Adipose tissue (tissue), 3 donors: Measurements from ENCODE around the gene CDX2. TPM values are rescaled to one million over a fixed set of nuclear protein-coding genes. Genes with fewer than 3 reads are reported as not detected.
"Not testable (repeated sequence)": the region's sequence is repeated elsewhere in the genome, so short reads cannot be mapped to it uniquely, and the experiment has no call there.

Experiments used
- H3K27ac ChIP-seq: one replicate; pipeline ENCODE4 v1.5.1; 2013; ENCODE audit warnings: low read depth, low read length
- WGBS, 3 donors: extraction: QIAGEN DNeasy Blood & Tissue Kit; methylation state at CpG; one replicate each; pipeline ENCODE4 v1.1.7; 2013; 5-methylcytosine and 5-hydroxymethylcytosine counted together
- polyA plus RNA-seq, 3 donors: library from polyadenylated mRNA; stranded (reverse); fragments of 200-250 nt; gene quantifications; one replicate each; pipeline ENCODE4 v1.2.3, GENCODE V29; 2013
- donor health status: healthy with polysubstance abuse.
- donor health status: Bipolar disorder and iron deficiency.
- donor health status: healthy.

The CDX2 gene
- polyA plus RNA-seq, 3 donors, result 0.28 to 3.2 TPM; not detected in 1

DNA sequence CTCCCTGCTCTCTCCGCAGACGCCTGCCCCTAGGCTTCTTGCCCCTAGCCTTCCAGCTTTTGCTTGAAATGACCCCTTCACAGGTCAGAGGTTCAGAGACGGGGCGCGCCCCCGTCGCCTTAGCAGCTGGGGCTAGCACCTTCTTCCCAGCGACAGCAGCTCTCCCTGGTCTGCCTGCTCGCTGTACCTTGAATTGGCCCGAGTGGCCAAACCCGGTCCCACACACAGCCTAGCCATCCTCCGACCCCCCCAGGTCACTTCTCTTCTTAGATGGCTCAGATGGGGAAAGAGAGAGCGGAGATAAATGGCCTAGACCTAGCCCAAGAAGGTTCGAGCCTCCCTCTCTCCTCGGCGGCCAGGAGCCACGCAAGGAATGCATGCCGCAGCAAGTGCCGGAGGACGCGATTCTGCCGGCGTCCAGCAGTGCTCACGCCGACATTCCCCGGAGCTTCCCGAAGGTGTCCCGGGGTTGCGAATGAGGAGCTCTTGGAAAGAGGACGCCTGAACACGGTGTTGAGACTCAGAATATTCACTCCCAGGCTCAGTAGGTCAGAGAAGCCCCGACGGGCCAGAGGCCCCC lies 1.3 kb downstream of the CDX2 start:
- 3 to 11% (median 4%) methylated on average over 30 to 33 of the region's 33 CpGs for WGBS, 3 donors
- H3K27ac ChIP-seq, result no peak overlapping the region

DNA sequence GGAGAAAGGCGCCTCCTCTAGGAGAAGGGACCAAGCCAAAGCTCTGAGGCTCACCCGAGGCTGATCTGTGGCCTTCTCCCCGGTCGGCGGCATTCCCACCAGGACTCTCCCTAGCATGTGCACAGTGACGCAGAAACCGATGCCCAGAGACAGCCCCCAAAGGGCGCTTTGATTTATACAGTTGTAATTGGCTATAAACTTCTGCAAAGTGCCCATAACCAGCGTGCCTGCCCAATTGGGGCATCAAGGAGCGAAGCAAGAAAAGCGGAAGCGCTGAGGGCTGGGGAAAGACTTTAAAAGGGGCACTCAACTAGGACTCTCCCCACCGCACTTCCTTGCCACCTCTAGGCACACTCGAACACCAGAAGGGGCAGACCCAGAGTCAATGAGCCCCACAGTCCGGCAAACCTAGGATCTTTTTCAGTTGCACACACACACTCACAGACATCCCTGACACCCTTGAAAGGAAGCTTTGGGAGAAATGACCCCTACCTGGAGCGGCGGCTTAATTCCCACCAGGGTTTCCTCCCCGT lies 1.8 kb downstream of the CDX2 start:
- WGBS, 3 donors, result 4 to 43% (median 4%) methylated on average over 18 of the region's 18 CpGs
- no peak overlapping the region for H3K27ac ChIP-seq

DNA sequence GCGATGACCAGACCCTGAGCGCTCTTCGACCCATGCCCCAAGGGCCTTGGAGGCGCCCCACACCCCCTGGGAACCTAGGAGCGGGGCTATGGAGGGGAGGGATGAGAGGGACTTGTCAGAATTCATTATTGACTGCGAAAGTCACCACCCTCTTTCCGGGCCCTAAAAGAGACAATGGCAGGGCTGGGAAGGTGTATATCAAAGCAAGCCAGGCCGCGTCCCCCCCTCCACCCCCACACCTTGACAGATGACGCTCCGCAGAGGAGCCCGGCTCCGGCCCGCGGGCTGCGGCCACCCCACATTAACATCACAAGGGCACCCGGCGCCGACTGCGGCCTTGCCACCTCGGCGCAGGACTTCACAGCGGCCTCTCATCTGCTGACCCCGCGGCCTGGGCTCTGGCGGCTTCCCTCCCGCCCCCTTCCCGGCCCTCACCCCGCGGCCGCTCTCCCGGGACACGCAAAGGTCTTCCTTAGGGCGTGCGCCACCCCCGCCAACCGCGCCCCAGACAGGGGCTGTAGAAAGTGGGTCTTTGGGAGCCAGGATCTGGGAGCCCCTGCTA lies 2.4 kb downstream of the CDX2 start:
- no peak overlapping the region for H3K27ac ChIP-seq
- WGBS, 3 donors, result 4 to 30% (median 6%) methylated on average over 30 to 38 of the region's 38 CpGs

DNA sequence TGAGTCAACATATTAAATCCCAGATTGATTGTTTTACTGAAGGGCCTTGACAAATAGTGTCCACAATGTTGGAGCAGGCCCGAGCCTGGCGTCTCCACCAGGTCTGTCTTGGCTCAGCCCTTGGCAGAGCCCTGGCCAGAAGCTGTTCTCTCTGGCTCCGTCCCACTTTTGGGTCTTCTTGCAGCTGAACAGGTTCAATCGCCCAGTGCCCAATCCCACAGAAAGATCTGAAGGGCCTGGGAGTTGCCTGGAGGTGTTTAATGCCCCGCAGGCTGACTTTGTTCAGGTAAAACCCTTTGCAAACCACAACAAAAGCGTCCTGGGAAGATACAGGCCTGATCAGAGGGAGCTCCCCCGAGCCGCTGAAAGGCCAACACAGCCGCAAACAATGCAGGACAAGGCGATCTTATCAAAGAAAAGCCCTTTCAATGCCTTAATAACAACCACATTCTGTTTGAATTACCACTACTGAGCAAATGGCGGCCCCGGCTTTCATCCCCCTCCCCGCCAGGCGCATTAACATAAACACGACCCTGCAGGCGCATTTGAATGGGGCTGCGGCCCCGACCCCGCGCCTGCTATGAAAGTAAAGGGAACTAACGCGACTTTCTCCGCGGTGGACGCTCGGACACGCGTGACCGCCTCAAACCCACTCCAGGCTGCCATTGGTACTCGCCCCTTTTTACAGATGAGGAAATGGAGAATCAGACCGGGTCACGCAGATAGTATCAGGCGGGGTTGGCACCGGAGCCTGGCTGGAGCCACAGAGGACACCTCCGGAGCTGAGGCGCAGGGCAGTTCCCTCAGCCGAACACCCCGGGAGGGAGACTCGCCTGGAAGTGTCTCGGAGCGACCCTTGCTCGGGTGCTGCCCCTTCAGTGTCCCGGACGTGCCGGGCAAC lies 3.1 kb downstream of the CDX2 start:
- no peak overlapping the region for H3K27ac ChIP-seq
- WGBS, 3 donors, result 9 to 51% (median 10%) methylated on average over 45 of the region's 45 CpGs

DNA sequence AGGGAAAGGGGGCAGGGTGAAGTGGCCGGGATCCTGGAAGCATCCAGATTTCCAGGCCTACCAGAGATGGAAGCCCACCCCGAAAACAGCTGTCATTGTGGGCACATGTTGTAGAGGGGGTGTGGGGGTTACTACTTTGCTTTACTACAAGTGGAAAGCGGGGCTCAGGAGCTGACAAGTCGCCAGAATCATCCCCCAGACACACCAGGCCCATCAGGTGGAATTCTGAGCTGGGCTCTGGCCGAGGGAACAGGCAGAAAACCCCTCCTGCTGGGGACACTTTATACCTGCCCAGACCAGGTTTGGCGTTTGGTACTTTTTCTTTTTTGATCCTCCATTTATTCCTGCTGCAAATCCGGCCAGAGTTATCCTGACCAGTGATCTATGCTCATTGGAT lies 3.8 kb downstream of the CDX2 start:
- WGBS, 3 donors, result 49 to 65% (median 65%) methylated on average over 7 of the region's 7 CpGs
- no peak overlapping the region for H3K27ac ChIP-seq

DNA sequence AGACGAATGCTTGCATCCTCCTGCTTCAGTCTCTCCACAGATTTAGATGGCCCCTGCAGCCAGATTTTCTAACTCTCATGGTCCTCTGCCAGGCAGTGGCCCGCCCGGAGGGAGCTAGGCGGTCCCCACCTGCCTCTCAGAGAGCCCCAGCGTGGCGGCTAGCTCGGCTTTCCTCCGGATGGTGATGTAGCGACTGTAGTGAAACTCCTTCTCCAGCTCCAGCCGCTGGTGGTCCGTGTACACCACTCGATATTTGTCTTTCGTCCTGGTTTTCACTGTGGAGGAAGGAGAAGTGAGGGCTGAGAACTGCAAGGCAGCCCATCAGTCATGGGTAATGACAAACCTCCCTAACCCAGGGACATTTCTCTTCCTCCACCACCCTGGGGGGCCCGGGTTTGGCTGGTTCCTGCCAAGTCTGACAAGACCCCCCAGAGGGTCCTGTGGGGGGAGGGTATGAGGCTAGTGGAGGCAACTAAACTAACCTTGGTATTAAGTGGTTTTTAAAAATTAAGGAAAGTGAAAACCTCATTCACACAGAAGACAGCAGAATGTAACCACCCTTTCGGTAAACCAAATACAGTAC lies 4.3 kb downstream of the CDX2 start:
- WGBS, 3 donors, result 14 to 51% (median 19%) methylated on average over 15 of the region's 15 CpGs

DNA sequence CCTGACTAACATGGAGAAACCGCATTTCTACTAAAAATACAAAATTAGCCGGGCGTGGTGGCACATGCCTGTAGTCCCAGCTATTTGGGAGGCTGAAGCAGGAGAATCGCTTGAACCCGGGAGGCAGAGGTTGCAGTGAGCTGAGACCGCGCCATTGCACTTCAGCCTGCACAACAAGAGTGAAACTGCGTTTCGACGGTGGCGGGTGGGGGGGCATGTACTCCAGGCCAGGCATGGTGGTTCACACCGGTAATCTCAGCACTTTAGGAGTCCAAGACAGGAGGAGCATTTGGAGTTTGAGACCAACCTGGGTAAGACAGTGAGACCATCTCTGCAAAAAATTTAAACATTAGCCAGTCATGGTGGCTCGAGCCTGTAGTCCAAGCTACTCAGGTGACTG lies 4.9 kb downstream of the CDX2 start:
- H3K27ac ChIP-seq, result not testable (repeated sequence)
- WGBS, 3 donors, result 64 to 87% (median 65%) methylated on average over 13 of the region's 13 CpGs

More for the DNA sequence above, 4.3 kb downstream of the CDX2 start:
- H3K27ac ChIP-seq, result no peak overlapping the region

DNA sequence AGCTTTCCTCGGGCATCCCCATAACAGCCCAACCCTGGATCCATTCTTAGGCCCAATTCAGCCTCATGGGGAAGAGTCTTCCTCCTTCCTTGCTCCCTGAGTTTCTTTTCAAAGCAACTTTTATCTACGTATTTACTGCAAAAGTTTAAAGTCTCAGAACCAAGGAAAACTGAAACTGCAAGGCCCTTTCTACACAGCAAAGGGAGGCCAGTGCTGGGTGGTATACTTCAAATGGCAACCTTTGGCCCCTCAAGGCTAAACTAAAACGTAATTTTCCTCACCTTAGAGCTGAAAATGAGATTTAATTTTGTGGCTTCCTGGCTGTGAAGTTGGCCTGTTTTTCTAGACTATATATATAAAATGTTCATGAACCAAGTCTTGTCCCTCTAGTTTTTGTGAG lies 5.6 kb downstream of the CDX2 start:
- H3K27ac ChIP-seq, result no peak overlapping the region
- WGBS, 3 donors, result 69 to 73% (median 69%) methylated on average over 3 of the region's 3 CpGs

DNA sequence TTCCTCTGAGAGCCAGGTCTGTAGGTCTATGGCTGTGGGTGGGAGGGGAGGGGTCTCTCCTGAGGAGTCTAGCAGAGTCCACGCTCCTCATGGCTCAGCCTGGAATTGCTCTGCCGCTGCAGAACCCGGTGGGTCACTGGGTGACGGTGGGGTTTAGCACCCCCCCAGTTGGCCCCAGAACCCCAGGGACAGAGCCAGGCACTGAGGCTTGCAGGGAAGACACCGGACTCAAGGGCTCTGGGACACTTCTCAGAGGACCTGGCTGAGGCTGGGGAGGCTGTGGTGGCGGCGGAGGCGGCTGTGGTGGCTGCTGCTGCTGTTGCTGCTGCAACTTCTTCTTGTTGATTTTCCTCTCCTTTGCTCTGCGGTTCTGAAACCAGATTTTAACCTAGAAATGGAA lies 6.1 kb downstream of the CDX2 start:
- 64 to 91% (median 76%) methylated on average over 9 of the region's 9 CpGs for WGBS, 3 donors
- H3K27ac ChIP-seq, result no peak overlapping the region

DNA sequence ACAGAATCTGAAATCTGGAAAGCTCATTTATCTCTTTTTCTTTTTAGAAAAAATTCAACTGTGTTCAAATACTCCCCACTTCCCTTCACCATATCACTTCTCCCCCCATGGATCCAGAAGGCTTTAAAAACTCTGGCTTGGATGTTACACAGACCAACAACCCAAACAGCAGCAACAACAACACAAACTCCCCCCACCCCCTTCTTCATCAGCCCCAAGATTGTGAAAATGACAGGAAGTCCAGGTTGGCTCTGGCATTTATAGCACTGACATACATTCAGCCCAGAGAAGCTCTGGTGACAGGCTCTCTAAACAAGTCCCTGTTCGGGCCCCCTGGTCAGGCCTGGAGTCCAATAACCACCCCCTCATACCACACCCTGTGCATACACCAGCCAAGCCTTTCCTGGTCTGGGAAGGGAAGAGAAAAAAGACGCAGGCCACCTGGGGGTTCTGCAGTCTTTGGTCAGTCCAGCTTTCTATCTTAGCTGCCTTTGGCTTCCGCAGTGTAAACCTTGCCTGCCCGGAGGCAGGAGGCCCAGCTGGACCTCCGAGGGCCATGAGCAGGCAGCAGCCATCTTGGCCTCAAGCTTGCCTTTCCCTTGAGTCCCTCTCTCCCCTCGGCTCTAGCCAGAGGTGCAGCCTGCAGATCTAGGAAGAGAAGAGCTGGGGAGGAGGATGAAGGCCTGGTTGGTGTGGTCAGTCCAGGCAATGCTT lies 6.8 kb downstream of the CDX2 start:
- no peak overlapping the region for H3K27ac ChIP-seq
- 47 to 69% (median 56%) methylated on average over 6 of the region's 6 CpGs for WGBS, 3 donors

DNA sequence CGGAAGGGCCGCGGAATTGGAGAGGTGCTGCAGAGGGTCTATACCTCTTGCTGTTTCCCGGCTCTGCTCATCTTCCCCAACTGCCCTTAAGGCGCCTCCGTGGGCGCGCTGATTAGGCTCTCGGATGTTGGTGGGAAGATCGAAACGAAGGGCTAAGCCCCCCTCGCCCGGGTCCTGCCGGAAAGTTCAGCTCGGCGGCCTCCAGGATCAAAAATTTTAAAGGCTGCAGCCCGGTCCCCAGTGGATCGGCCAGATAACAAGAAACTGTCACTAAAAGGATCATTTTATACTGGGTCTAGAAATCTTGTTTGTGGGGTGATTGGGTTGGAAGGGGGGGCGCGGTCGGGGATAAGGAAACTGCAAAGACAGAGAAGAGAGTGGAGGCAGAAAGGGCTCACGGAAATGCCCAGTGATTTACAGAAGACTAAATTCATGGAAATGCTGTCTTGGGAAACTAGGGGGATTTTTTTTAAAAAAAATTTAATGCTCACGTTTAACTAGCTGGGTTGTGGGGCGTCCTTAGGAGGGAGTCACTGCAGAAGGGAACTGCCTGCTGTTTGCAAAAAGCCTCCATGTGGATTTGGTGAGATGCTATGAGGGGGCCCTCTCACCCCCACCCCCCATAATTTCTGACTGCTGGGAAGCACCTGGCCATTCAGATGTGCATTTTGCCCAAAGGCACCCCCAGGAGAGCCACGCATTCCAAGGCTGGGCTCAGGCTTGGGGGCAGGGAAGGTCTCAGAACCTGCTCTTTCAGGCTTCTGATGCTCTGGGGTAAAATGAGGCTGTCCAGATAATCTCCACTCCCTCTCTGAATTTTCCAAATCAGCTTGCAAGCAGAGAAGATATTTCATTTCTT lies 7.7 kb downstream of the CDX2 start:
- no peak overlapping the region for H3K27ac ChIP-seq
- WGBS, 3 donors, result 9 to 22% (median 10%) methylated on average over 25 of the region's 25 CpGs

DNA sequence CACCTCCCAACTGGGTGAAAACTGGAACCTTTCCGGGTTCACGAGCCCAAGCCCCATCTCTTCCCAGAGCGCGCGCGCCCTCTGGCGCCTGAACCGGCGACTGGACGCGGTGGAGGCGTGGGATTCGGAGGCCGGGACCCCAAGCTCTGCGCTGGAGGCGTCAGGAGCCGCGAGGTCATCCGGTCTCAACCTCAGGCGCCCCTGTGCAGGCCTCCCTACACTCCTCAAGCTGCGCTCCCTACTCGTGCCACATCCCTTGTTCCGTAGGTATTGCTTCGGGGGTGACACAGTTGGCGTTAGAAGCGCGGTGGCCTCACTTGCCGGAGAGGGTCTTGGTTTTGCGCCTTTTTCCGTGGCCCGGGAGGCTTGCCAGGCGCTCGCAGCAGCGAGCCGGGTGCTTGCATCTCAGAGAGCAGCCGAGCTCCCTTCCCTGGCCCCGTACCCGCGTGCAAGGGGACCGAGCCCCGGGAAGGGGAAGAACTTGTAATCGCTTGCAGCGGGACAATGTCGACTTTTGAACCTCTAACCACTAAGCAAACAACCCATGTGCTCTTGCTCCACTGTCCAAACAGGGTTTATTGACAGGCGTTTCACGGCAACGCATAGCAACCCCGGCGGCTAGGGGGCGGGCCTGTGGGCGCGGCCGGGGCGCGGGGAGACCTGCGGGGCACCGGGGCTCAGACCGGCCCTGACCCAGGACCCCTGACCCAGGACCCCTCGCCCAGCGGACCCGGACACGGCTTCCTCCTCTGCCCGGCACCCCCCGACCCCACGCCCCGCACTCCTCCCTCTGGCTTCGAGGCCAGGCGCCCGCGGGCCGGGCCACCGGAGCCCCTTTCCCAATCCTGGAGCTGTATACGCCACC lies 8.5 kb downstream of the CDX2 start:
- H3K27ac ChIP-seq, result no peak overlapping the region
- 1% methylated on average over 64 to 73 of the region's 73 CpGs for WGBS, 3 donors

DNA sequence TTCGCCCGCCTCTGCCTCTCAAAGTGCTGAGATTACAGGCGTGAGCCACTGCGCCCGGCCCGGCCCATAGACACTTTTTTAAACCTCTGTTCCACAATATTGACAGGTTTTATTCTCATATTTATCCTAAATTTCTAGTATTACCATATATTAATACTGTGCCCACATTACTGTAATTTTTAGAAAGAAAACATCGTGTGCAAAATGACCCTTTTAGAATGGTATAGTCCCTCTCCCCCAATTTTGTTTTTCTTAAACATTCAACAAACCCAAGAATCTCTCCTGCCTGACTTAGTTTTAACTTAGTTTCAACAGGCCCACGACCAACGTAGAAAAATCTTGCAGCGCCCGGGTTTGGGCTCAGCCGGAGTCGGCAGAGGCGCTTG lies 9.1 kb downstream of the CDX2 start:
- H3K27ac ChIP-seq, result no peak overlapping the region
- 17 to 26% (median 17%) methylated on average over 14 of the region's 14 CpGs for WGBS, 3 donors

DNA sequence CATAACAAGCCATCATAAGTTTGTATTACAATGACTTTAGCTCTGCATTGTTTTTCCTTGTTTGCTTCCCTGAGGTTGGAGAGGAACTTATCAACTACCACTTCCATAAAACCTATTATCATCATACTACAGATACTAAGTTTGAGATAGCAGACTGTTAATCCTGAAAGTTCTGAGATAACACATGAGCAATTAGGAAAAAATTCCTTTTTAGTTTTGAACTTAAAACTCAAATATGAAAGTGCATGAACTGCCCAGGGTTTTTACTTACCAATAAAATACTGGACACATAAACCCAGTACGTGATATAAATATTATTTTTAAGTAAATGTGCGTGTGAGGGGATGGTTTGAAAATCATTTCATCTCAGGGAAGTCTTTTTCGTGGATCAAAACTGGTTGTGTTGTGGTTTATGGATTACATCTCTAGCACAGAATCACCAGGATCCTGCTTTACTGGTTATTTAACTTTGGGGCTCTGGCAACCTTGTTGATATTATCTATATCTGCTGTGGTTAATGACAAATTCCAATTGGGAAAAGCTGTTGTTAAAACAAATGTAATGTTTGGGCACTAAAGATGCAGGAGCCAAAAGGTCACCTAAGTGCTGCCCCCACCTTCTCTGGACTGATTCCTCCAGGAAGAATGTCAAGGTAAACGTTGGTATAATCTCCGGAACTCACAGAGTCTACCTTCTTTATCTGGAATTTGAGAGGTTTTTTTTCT lies 12.4 kb downstream of the CDX2 start:
- WGBS, 3 donors, result 19 to 34% (median 31%) methylated on average over 5 of the region's 5 CpGs
- no peak overlapping the region for H3K27ac ChIP-seq

DNA sequence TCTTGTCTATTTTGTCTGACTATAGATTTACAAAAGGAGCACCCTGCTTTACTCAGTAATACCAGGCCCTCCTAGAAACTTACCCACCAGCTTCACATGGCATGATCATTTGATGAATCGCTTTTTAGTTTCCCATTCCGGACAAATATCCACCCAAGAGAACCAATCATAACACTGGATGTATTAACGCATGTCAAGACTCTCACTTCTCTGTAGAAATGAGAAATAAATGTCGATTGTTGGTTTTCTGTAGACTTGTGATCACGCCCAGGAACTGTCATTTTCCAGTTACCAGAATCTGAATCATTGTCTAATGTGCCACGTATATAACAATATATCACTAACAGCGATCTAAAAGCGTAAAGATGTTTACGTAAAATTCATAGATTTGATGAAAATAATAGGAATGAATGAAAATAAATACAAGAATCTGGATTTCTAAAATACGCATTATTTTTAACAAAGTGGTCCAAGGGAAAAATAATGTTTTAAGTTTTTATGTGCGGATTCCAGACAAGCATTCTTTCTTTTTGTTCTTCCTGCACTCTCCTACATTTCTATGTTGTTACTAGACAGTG lies 14.0 kb downstream of the CDX2 start:
- WGBS, 3 donors, result 38 to 71% (median 55%) methylated on average over 11 of the region's 11 CpGs
- H3K27ac ChIP-seq, result no peak overlapping the region

DNA sequence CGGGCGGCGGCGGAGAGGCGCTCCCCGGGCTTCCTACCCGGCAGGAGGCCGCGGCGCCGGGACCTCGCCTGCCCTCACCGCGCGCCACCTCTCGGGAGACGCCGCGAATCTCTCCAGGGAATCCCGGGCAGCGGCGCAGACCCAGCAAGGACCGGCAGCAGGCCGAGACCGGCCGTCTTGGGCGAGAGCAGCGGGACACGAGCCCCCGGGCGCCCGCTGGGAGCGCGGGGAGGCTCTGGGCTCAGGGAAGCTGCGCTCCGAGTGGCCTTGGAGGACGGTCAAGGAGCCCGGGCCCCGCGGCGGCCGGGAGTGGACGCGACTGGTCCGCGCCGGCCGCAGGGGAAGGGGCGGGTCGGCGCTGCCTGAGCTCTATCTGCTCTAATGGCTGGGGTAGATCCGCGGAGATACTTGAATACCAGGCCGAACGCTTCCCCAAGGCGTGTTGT lies 14.7 kb downstream of the CDX2 start:
- 3 to 17% (median 4%) methylated on average over 51 to 56 of the region's 56 CpGs for WGBS, 3 donors

More for the DNA sequence above, 14.7 kb downstream of the CDX2 start:
- no peak overlapping the region for H3K27ac ChIP-seq
